GM19025 (cell line): ENCODE results near the gene MAP2K3.

Experiments used
- ATAC-seq: cut with Tn5 transposase; IDR thresholded peaks from one replicate; pipeline ENCODE4 v1.9.1; 2021; ENCODE audit warnings: mild to moderate bottlenecking, low read depth, moderate library complexity; ENCODE audit not compliant: unreplicated experiment

MAP2K3 gene

DNA sequence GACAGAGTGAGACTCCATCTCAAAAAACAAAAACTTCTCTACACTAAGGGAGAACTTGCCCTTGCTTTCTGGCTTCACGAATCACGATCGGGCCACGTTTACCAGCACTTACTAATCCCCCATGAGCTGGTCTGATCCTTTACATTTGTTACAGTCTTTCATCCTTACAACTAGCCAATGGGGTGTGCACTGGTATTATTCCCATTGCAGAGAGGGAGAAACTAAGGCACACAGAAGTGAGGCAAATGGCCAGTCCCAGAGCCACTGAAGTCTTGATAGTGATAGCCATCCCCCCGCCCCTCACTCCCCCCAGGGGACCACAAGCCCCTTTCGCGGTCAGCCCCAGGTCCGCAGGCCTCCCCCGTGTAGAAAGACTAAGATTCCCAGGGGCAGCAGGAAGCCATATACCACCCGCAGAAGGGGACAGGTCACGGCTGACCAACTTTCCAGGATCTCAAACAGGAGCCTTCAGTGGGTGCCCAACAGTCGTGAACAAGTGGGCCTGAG lies 32.2 kb upstream of the MAP2K3 start:
- ATAC-seq, result no peak

GRCh38 chr17:21252796-21253645 lies 31.5 kb upstream of the MAP2K3 start, which contains the start of gene NATD1:
Gene NATD1, minus strand, starts transcription at chr17:21253410. Its CDS starts 146 bp downstream, at chr17:21253264.
- ATAC-seq, result peak; percentile 54

GRCh38 chr17:21253646-21254441 lies 30.7 kb upstream of the MAP2K3 start:
- no peak for ATAC-seq

DNA sequence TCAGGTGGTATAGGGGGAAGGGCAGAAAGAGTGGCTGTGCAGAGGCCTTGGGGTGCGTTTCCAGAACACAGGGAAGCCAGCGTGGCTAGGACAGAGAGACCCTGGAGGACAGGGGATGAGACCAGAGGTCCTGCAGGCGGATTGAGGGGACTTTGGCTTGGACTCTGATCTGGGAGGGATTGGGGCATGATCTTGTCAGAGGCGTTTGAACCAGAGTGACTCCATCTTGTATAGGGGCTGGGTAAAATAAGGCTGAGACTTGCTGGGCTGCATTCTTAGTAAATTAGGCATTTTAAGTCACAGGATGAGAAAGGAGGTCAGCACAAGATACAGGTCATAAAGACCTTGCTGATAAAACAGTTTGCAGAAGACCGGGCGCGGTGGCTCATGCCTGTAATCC lies 25.9 kb upstream of the MAP2K3 start:
- no peak for ATAC-seq

- ATAC-seq, result no peak
These were observed 22.1 kb upstream of the MAP2K3 start for GRCh38 chr17:21262259-21262993.

- ATAC-seq, result no peak
These were observed 21.1 kb upstream of the MAP2K3 start for GRCh38 chr17:21263376-21263775.

DNA sequence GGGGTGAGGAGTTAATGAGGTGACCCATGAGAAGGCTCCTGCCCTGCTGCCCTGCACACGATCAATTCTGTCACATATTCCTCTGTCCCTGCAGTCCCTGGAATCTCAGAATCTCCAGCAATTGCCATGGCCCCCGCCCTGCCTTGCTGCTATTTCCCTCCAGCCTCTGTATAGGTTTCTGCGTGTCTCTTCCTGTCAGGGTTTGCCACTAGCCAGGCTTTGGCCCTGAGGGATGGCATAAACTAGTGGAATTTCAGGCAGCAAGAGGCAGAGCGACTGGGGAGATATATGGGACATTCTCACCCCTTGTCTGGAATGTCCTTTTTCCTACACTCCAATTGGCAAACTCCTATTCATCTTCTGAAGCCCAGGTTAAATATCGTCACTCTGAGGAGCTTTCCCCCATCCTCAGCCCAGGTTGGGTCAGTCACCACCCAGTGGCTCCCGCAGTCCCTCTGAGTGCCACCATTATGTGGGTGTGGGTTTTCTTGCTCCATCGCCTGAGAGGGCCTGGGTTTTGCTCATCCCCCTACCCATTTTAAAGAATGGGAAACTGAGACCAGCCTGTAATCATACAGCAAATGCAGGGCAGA lies 15.8 kb upstream of the MAP2K3 start:
- ATAC-seq, result no peak

GRCh38 chr17:21269394-21269793 lies 15.1 kb upstream of the MAP2K3 start:
- no peak for ATAC-seq

GRCh38 chr17:21271454-21272183 lies 12.9 kb upstream of the MAP2K3 start:
- no peak for ATAC-seq

GRCh38 chr17:21272250-21272649 lies 12.3 kb upstream of the MAP2K3 start:
- no peak for ATAC-seq

GRCh38 chr17:21272881-21273792 lies 11.4 kb upstream of the MAP2K3 start:
- ATAC-seq, result no peak

DNA sequence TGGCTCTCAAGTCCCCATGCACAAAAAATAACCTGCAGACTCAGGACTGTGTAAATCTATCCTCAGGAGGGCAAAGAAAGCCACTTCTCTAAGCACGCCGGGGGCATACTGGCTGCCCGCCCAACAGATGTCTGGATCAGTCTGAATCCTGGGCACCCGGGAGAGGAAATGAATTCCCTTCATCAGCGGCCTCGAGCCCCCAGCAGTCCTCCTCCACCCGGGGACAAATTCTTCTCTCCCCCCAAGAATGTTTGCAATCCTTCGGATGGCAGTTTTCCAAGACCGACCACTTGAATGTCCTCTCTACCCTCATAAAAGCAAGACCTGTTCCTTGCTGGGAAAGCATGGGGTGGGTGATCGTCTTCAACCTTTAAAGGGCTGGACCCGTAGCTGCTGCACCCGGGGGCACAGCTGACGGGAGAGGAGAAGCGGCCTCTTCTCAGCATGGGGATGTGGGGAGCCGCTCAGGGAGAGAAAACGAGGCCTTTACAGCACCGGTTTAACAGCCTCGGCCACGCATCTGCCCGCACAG lies 9.4 kb upstream of the MAP2K3 start:
- ATAC-seq, result no peak

- peak; percentile 97 for ATAC-seq
These were observed 8.8 kb upstream of the MAP2K3 start for GRCh38 chr17:21275579-21276263.

DNA sequence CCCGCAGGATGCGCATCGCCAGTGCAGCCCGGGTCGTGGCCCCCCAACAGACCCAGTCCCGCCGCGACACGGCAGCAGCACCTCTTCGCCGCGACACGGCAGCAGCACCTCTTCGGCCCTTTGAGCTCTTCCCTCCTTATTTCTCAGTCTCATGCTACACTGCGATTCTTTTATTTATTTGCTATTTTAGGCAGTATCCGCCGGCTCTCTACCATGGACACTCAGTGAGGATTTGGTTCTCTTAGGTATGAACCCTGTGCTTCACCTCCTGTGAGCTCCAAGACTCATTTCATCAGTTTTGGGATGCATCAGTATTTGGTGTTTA lies 8.3 kb upstream of the MAP2K3 start:
- ATAC-seq, result no peak

DNA sequence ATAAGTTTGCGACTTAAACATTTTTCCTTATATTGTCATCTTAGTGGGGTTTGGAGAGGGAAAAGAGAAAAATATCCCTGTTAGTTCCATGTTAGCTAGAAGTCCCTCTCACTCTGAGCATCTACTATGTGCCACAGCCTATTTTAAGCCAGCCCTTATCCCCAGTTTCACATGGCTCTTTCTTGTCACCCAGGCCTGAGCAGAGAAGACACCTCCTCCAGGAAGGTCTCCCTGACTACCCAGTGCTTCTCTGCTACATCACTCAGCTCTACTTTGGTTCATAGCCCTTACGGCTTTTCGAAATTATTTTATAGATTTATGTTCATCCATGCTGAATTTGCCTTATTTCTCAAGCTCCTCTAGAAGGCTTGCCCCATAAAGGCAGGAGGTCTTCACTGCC lies 7.2 kb upstream of the MAP2K3 start:
- no peak for ATAC-seq

DNA sequence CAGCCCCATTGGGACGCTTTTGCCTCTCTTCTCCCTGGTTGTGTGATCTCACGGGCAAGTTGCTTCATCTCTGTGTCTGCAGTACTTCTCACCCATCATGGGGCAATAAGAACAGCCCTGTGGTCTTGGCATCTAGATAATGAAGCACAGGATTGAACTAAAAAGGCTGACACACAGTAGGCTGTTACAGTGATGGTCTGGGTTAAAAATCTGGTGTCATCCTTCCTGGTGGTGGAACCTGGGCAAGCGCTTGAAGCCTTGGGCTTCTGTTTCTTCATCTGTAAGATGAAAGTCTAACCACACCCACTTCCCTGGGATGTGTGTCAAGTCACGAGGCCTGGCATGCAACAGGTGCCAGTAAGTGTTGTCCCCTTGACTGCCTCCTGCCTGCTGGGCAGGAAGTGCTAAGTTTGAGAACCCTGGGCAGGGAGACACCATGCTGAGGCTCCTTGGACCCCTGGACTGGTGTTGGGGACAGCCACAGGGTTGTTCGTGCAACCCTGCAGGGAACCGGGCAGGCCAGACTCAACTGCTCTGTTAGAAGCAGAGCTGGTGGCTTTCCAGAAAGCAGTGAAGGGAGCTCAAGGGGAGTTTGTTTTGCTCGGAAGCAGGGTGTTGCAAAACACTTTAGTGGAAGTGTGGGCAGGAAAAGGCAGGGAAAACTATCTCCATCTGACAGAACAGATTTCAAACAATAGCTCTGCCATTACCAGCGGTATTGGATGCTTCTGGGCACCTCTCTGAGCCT lies 5.9 kb upstream of the MAP2K3 start:
- ATAC-seq, result no peak

DNA sequence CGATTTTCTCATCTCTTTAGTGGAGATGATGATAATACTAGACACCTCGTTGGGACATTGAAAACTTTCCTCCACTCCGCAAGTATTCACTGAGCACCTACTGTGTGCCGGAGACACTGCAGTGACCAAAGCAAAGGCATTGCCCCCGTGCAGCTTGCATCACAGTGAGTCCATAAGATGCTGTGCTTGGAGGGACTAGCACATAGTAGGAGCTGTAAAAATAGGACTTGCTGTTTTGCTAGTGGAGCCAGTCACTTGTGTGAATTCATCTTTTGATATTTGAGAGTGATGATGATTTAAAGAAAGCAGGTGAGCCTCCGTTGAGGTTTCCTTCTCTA lies 5.3 kb upstream of the MAP2K3 start:
- ATAC-seq, result no peak
